ENCODE measurements around the gene DCST1.

GRCh38 chr1:155062702-155063411, 29.2 kb downstream of the DCST1 start:
- TF ChIP-seq CTCF (IDR thresholded peaks at IDR 0.05), result peak; percentile 63 to 77 (median 70)
- TF ChIP-seq POLR2A (IDR thresholded peaks at IDR 0.05), result no peak
- TF ChIP-seq EP300 (IDR thresholded peaks at IDR 0.05), result no peak

Data from tibial nerve (tissue), 4 donors.